ENCODE results near the gene CTBS. TPM values are rescaled to one million over a fixed set of nuclear protein-coding genes. Genes with fewer than 3 reads are reported as not detected.
A peak's percentile ranks its signal among the peaks of the same experiment; 100 is the strongest.

CTBS gene, protein sequence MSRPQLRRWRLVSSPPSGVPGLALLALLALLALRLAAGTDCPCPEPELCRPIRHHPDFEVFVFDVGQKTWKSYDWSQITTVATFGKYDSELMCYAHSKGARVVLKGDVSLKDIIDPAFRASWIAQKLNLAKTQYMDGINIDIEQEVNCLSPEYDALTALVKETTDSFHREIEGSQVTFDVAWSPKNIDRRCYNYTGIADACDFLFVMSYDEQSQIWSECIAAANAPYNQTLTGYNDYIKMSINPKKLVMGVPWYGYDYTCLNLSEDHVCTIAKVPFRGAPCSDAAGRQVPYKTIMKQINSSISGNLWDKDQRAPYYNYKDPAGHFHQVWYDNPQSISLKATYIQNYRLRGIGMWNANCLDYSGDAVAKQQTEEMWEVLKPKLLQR
- total RNA-seq = 10 to 100 TPM; 15.9 to 25.4 (median 23.3) TPM
- long read RNA-seq, donor 1, full-length matches to known transcripts = 23 of 37 reads
- long read RNA-seq, donor 1, partial matches to known transcripts = 7 of 37 reads
- long read RNA-seq, donor 1, other reads (novel, unspliced or antisense) = 7 of 37 reads
- long read RNA-seq, donor 2, full-length matches to known transcripts = 16 of 26 reads
- long read RNA-seq, donor 2, partial matches to known transcripts = 3 of 26 reads
- long read RNA-seq, donor 2, other reads (novel, unspliced or antisense) = 7 of 26 reads

DNA sequence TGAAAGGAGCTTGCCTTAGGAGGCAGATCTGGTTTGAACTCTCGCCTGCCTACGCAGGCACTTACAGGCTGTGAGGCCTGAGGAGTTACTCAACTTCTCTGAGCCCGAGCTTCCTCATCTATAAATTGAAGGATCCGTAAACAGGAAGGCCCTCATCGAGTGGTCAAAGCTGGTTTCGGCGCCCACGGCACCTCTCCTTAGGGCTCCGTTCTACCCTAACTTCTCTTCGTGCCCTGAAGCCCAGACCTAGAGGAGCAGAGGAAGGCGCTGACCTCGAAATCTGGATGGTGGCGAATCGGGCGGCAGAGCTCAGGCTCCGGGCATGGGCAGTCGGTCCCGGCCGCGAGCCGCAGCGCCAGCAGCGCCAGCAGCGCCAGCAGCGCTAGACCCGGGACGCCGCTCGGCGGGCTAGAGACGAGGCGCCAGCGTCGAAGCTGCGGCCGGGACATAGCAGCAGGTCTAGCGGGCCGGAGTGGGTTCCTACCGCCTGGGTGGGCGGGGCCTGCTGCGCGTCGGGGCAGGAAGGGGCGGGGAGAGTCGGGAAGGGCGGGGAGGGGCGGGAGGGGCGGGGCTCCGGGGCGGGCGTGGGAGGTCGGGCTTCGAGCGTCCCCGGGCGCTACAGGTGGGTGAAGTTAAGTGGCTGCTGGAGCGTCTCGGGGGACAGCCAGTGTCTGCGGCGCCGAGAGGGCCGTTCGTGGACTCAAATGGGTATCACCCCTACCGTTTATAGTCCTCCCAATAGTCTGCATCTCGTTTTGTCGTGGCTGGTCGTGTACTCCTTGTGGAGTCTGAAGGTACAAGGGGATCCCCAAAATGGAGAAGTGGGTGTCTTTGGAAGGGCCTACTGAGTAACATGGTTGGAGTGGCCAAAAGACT, at the start of gene CTBS:
Gene CTBS, minus strand, starts transcription at position 474 of the 876 bp plus-strand sequence. Its CDS starts 25 bp downstream, at position 449.
- Histone ChIP-seq H3K4me3 (peak within 1 kb of the TSS; percentile 50), H3K9me3 (no peaks in the 10 kb centered on the region), H3K36me3 (ENCODE audit: low read depth) (no peaks in the 10 kb centered on the region), H3K4me1 (ENCODE audit: low read depth) (peaks cover 7% of the 10 kb centered on the region)
- intact Hi-C loops (cut with DNase I, micrococcal nuclease) = no loop called here
- ATAC-seq (peak; percentile 98), DNase-seq (peak; percentile 91 to 94 (median 92))
- TF ChIP-seq, protein P1, sequence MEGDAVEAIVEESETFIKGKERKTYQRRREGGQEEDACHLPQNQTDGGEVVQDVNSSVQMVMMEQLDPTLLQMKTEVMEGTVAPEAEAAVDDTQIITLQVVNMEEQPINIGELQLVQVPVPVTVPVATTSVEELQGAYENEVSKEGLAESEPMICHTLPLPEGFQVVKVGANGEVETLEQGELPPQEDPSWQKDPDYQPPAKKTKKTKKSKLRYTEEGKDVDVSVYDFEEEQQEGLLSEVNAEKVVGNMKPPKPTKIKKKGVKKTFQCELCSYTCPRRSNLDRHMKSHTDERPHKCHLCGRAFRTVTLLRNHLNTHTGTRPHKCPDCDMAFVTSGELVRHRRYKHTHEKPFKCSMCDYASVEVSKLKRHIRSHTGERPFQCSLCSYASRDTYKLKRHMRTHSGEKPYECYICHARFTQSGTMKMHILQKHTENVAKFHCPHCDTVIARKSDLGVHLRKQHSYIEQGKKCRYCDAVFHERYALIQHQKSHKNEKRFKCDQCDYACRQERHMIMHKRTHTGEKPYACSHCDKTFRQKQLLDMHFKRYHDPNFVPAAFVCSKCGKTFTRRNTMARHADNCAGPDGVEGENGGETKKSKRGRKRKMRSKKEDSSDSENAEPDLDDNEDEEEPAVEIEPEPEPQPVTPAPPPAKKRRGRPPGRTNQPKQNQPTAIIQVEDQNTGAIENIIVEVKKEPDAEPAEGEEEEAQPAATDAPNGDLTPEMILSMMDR (IDR thresholded peaks at IDR 0.05) = no peak

DNA sequence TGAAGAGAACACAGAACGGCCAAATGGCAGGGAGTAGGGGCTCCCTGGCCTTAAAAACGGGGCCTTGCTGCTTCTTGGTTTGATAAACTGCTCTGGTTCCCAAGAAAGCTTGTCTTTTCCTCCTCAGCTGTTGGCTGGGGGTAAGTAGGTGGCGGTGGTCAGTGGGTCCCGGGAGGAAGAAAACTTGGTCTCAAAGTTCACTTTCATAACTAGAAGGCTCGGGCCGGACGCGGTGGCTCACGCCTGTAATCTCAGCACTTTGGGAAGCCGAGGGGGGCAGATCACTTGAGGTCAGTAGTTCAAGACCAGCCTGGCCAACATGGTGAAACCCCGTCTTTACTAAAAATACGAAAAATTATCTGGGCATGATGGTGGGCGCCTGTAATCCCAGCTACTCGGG, 47.3 kb upstream of the CTBS start:
- H3K4me1 ChIP-seq (ENCODE audit: low read depth) = no peaks in the 10 kb centered on the region
- H3K9me3 ChIP-seq = no peaks in the 10 kb centered on the region
- DNase-seq (no peak), ATAC-seq (no peak)
- no peaks in the 10 kb centered on the region for H3K36me3 ChIP-seq (ENCODE audit: low read depth)
- TF ChIP-seq, protein P1 (IDR thresholded peaks at IDR 0.05) = no peak
- intact Hi-C loops (cut with DNase I, micrococcal nuclease) = loop anchor here in 1 of 2 donors (10.0 kb wide), 2 partner anchors 133 to 187 kb away; no protein-coding TSS in a partner anchor
- H3K4me3 ChIP-seq = no peak overlapping the region

DNA sequence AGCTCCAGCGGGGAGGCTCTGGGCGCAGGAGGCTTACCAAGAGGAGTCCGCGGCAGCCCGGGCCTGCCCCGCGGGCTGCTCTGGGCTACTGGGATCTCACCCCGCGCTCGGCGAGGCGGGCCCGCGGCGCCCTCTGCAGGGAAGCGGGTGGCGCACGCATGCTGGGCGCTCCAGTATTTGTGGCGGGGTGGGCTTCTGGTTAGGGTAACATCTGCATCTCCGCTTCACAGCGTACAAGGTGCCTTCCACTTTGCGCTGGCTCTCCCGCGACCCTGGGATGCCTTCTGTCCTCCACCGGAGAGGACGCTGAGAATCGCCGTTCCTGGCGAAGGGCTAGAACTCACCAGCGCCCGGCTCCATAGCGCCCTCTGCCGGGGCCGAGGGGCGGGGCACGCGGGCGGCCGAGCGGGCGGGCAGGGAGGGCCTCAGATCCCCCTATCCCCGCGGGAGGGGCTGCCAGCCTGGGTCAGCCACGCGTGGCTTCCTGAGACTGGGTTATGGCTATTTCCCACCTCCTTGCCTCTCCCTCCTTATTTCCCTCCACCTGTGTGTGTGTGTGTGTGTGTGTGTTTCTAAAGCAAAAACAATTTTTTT, 46.6 kb upstream of the CTBS start:
- peak; percentile 98 for ATAC-seq
- TF ChIP-seq, protein P1 (IDR thresholded peaks at IDR 0.05) = peak; percentile 95
- no peaks in the 10 kb centered on the region for H3K36me3 ChIP-seq (ENCODE audit: low read depth)
- H3K4me3 ChIP-seq = peak overlapping the region; percentile 32
- no peaks in the 10 kb centered on the region for H3K9me3 ChIP-seq
- DNase-seq = peak; percentile 75 to 89 (median 83)
- intact Hi-C loops (cut with DNase I, micrococcal nuclease) = loop anchor here in 1 of 2 donors (10.0 kb wide), 2 partner anchors 134 to 186 kb away; no protein-coding TSS in a partner anchor
- no peaks in the 10 kb centered on the region for H3K4me1 ChIP-seq (ENCODE audit: low read depth)

DNA sequence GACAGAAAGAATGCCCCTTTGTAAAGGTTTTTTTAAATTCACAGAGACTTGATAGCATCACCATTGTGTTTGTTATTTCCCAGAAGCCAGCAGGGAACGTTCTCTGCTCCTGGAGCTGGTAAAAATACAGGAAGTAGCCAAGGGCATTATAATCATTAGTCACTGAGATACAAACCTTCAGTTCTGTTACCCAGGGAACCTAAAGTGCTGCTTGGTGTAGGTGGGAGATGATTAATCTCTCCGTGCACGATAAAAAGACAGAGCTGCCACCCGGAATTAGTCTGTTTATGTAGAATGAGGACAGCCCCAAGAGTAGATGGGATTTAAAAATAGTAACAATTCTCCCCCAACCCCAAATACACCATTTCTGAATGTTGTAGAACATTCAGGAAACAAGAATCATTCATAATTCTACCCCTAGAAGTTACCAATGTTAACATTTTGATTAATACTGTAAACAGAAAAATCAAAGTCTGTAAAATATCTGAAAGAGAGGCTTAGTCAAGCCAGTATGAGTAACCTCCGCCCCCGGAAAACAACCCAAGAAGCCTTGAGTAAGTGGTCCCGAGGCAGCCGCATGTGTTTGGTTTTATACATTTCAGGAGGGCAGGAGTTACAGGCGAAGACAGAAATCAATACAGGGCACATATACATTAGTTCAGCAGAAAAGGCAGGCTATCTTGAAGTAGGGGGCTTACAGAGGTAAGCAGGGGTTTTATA, 45.3 kb upstream of the CTBS start:
- intact Hi-C loops (cut with DNase I, micrococcal nuclease) = loop anchor here in 1 of 2 donors (10.0 kb wide), 2 partner anchors 135 to 185 kb away; no protein-coding TSS in a partner anchor
- peaks cover 3% of the 10 kb centered on the region for H3K9me3 ChIP-seq
- no peak overlapping the region for H3K4me3 ChIP-seq
- no peaks in the 10 kb centered on the region for H3K36me3 ChIP-seq (ENCODE audit: low read depth)
- ATAC-seq = no peak
- H3K4me1 ChIP-seq (ENCODE audit: low read depth) = no peaks in the 10 kb centered on the region
- no peak for DNase-seq
- TF ChIP-seq, protein P1 (IDR thresholded peaks at IDR 0.05) = no peak
